A673 (cell line): Measurements from ENCODE around the gene SPECC1L.

Source experiments
- EZH2 ChIP-seq: fragments of 200-600 bp; sonication (generic); IDR thresholded peaks from 2 replicates; pipeline ENCODE4 v1.6.1; 2017; ENCODE audit warnings: borderline replicate concordance, low read depth, mild to moderate bottlenecking, mixed read lengths, antibody characterized with exemption, low read length; ENCODE audit not compliant: poor library complexity, severe bottlenecking
- TF ChIP-seq, protein P1 (sequence below): fragments of 300-800, 200-600 bp; sonication (generic); conservative IDR thresholded peaks from 2 replicates; pipeline ENCODE4 v1.5.1; 2017; ENCODE audit warnings: low read depth, mild to moderate bottlenecking, antibody characterized with exemption, low read length, moderate library complexity, mixed read lengths

DNA sequence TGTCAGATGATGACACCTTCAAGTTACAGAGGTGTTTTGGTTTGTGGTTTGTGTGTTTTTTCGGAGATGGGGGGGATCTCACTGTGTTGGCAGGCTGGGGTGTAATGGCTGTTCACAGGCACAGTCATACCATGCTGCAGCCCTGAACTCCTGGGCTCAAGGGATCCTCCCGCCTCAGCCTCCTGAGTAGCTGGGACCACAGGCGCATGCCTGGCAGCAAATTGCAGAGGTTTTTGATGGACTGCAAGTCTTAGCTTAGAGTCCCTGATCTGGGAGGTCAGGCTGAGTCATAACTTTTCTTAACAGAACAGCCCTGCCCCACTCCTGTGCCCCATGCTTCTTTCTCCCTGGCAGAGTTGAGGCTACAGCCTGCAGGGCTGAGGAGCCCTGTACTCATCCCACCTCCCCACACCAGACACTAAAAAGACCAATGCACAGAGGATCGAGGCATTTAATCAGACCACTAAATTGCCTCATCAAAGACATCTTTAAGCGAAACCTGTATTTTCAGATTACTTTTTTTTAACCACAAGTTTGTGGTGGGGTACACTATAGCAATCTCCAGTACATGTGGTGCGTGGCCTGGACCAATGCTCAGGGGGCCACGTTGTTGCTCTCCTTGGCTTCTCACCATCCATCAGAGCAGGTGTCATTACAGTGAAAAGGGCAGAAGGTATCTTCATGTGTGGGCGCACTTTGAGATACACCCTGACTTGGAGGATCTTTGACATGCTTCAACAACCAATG lies 139.7 kb downstream of the SPECC1L start:
- TF ChIP-seq, protein P1, sequence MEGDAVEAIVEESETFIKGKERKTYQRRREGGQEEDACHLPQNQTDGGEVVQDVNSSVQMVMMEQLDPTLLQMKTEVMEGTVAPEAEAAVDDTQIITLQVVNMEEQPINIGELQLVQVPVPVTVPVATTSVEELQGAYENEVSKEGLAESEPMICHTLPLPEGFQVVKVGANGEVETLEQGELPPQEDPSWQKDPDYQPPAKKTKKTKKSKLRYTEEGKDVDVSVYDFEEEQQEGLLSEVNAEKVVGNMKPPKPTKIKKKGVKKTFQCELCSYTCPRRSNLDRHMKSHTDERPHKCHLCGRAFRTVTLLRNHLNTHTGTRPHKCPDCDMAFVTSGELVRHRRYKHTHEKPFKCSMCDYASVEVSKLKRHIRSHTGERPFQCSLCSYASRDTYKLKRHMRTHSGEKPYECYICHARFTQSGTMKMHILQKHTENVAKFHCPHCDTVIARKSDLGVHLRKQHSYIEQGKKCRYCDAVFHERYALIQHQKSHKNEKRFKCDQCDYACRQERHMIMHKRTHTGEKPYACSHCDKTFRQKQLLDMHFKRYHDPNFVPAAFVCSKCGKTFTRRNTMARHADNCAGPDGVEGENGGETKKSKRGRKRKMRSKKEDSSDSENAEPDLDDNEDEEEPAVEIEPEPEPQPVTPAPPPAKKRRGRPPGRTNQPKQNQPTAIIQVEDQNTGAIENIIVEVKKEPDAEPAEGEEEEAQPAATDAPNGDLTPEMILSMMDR, result no peak
- no peak for TF ChIP-seq EZH2
